HUES48 (cell line): Measurements from ENCODE around the gene HPGD.

Source experiments
- H3K27ac ChIP-seq: one replicate; pipeline ENCODE4 v1.7.0; 2013; ENCODE audit warnings: low read depth, low read length, inconsistent platforms
- H3K27me3 ChIP-seq: 2 replicates; pipeline ENCODE4 v1.6.1; 2013; ENCODE audit warnings: mild to moderate bottlenecking, low read length; ENCODE audit not compliant: control insufficient read depth, insufficient read depth
- H3K36me3 ChIP-seq: 2 replicates; pipeline ENCODE4 v1.6.1; 2013; ENCODE audit warnings: low read length; ENCODE audit not compliant: control insufficient read depth, insufficient read depth
- H3K4me1 ChIP-seq: 2 replicates; pipeline ENCODE4 v1.6.1; 2013; ENCODE audit warnings: mild to moderate bottlenecking, low read length; ENCODE audit not compliant: control insufficient read depth, insufficient read depth
- H3K4me3 ChIP-seq: 2 replicates; pipeline ENCODE4 v1.5.1; 2013; ENCODE audit warnings: mild to moderate bottlenecking, low read depth, low read length
- H3K9ac ChIP-seq: 2 replicates; pipeline ENCODE4 v1.6.1; 2013; ENCODE audit warnings: mild to moderate bottlenecking, low read depth, low read length, moderate library complexity
- H3K9me3 ChIP-seq: 2 replicates; pipeline ENCODE4 v1.6.1; 2013; ENCODE audit warnings: low read length; ENCODE audit not compliant: control insufficient read depth, insufficient read depth

Gene HPGD

GRCh38 chr4:174475528-174475927 lies 46.8 kb downstream of the HPGD start:
- Histone ChIP-seq H3K4me3 (no peak overlapping the region), H3K9ac (no peak overlapping the region), H3K27ac (no peak overlapping the region), H3K36me3 (no peaks in the 10 kb centered on the region), H3K27me3 (no peaks in the 10 kb centered on the region), H3K4me1 (no peaks in the 10 kb centered on the region), H3K9me3 (no peaks in the 10 kb centered on the region)

DNA sequence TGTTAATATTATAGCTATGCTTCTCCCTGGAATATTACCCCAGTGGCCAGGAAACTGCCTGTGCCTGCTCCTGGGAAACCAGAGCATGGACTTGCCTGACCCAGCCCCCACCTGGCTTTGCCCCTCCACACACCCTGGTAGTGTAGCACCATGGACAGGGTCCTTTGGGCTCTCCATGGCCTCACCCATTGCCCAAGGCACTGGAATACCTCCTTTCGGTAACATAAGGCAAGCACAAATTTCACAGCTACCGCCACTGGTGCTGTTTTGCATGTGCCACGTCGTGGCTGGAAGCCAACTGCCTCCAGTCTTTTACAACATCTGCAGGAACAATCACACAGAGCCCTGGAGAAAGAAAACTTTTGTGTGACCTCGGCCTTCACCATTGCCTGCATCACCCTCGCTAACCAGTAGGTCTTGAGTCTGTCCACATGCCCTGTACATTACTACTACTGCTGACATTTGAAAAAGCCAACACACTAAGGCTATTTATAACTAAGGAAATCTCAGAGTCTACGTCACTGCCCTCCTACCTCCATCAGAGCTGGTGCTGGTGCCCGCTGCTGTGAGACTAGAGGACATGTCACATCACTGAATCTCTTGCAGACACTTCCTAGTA lies 47.7 kb downstream of the HPGD start:
- H3K27ac ChIP-seq: no peak overlapping the region
- H3K27me3 ChIP-seq: no peaks in the 10 kb centered on the region
- H3K4me1 ChIP-seq: no peaks in the 10 kb centered on the region
- no peak overlapping the region for H3K4me3 ChIP-seq
- no peaks in the 10 kb centered on the region for H3K36me3 ChIP-seq
- no peak overlapping the region for H3K9ac ChIP-seq
- no peaks in the 10 kb centered on the region for H3K9me3 ChIP-seq

DNA sequence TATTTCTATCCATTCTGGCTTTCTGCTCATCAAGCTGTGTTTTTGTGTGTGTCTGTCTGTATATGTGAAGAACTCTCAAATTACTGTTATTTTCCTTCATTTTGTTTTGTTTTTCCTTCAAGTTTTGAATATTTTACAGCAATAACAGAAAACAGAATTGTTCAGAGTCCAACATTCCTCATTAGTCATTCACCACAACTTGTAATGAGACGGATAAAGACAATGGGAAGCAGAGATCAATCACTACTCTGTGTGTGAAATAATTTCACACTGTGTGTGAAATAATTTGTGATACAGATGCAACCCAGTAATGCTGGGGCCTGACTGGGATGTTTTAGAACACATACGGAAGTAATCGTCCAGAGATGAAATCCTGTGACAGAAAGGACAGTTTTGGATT lies 55.2 kb downstream of the HPGD start:
- Histone ChIP-seq H3K36me3 (no peaks in the 10 kb centered on the region), H3K4me3 (no peak overlapping the region), H3K9ac (no peak overlapping the region), H3K27me3 (no peaks in the 10 kb centered on the region), H3K27ac (no peak overlapping the region), H3K4me1 (peaks cover 5% of the 10 kb centered on the region), H3K9me3 (peaks cover 7% of the 10 kb centered on the region; the same call in 1 of the 2 replicates)

GRCh38 chr4:174464949-174465348 lies 57.3 kb downstream of the HPGD start:
- peaks cover 12% of the 10 kb centered on the region for H3K4me1 ChIP-seq
- H3K9ac ChIP-seq: no peak overlapping the region
- H3K4me3 ChIP-seq: no peak overlapping the region
- H3K27ac ChIP-seq: no peak overlapping the region
- H3K27me3 ChIP-seq: no peaks in the 10 kb centered on the region
- H3K36me3 ChIP-seq: no peaks in the 10 kb centered on the region
- H3K9me3 ChIP-seq: peaks cover 7% of the 10 kb centered on the region; the same call in 1 of the 2 replicates

GRCh38 chr4:174461466-174462106 lies 60.7 kb downstream of the HPGD start:
- Histone ChIP-seq H3K27ac (no peak overlapping the region), H3K27me3 (no peaks in the 10 kb centered on the region), H3K36me3 (no peaks in the 10 kb centered on the region), H3K4me1 (peaks cover 8% of the 10 kb centered on the region), H3K9me3 (peaks cover 7% of the 10 kb centered on the region; the same call in 1 of the 2 replicates), H3K4me3 (no peak overlapping the region), H3K9ac (no peak overlapping the region)

GRCh38 chr4:174460684-174461083 lies 61.6 kb downstream of the HPGD start:
- Histone ChIP-seq H3K36me3 (no peaks in the 10 kb centered on the region), H3K9ac (no peak overlapping the region), H3K4me1 (peaks cover 8% of the 10 kb centered on the region), H3K27ac (no peak overlapping the region), H3K9me3 (peaks cover 7% of the 10 kb centered on the region; the same call in 1 of the 2 replicates), H3K4me3 (no peak overlapping the region), H3K27me3 (no peaks in the 10 kb centered on the region)

GRCh38 chr4:174457468-174457867 lies 64.8 kb downstream of the HPGD start:
- H3K27ac ChIP-seq: no peak overlapping the region
- H3K9me3 ChIP-seq: no peaks in the 10 kb centered on the region
- no peaks in the 10 kb centered on the region for H3K27me3 ChIP-seq
- no peak overlapping the region for H3K9ac ChIP-seq
- peaks cover 18% of the 10 kb centered on the region for H3K4me1 ChIP-seq
- H3K36me3 ChIP-seq: no peaks in the 10 kb centered on the region
- H3K4me3 ChIP-seq: no peak overlapping the region

GRCh38 chr4:174454815-174455473 lies 67.3 kb downstream of the HPGD start:
- no peaks in the 10 kb centered on the region for H3K9me3 ChIP-seq
- peaks cover 29% of the 10 kb centered on the region for H3K4me1 ChIP-seq
- H3K36me3 ChIP-seq: no peaks in the 10 kb centered on the region
- H3K27ac ChIP-seq: no peak overlapping the region
- H3K9ac ChIP-seq: no peak overlapping the region
- H3K4me3 ChIP-seq: no peak overlapping the region
- no peaks in the 10 kb centered on the region for H3K27me3 ChIP-seq

DNA sequence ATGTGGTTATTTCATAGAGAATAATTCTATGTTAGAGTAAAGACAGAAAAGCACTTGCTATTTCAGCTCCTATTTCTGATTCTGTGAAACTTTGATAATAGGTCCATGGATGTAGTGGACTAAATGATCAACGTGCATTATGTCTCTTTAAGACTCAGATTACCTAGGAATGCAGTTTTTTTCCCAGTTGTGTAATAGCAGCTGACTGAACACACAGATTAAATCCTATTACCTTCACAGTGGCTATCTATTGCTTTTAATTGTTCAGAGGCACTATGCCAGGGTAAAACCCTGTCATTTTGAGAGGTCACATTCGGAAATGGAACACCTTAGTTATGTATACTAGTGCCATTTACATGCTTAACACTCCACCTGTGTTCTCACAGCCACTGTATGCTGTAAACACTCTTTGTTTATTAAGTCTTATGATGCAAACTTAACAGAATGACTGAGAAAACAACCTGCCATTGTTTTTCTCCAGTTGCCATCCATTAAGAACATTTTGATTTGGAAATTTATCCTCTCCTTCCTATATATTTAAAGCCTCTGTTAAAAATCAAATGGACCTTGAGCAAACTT lies 70.5 kb downstream of the HPGD start:
- H3K27me3 ChIP-seq: no peaks in the 10 kb centered on the region
- H3K27ac ChIP-seq: peak overlapping the region; percentile 43
- H3K36me3 ChIP-seq: no peaks in the 10 kb centered on the region
- H3K4me1 ChIP-seq: peaks cover 29% of the 10 kb centered on the region
- no peak overlapping the region; the same call in 1 of the 2 replicates for H3K9ac ChIP-seq
- H3K4me3 ChIP-seq: peak overlapping the region; percentile 11; the same call in 1 of the 2 replicates
- no peaks in the 10 kb centered on the region for H3K9me3 ChIP-seq

DNA sequence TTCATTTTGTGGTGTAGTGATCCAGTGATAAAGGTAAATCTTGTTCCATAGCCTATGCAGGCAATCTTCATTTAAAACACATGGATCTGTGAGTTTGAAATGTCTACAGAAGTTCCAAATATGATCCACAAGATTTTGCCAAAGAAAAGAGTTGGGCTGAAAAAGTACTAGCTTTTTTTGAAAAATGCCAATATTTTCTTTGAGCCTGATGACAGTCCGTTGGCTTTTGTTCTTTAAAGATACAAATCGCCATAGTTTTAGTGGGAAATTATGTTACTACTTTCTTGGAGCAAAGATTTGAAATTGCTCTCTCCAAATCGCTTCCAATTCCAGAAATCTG lies 71.5 kb downstream of the HPGD start:
- H3K36me3 ChIP-seq: no peaks in the 10 kb centered on the region
- peaks cover 29% of the 10 kb centered on the region for H3K4me1 ChIP-seq
- no peaks in the 10 kb centered on the region for H3K9me3 ChIP-seq
- no peak overlapping the region for H3K4me3 ChIP-seq
- H3K27me3 ChIP-seq: no peaks in the 10 kb centered on the region
- H3K27ac ChIP-seq: no peak overlapping the region
- H3K9ac ChIP-seq: no peak overlapping the region
